ENCODE measurements around the gene NOC2L. TPM values are rescaled to one million over a fixed set of nuclear protein-coding genes. Genes with fewer than 3 reads are reported as not detected.
"Not testable (repeated sequence)": the region's sequence is repeated elsewhere in the genome, so short reads cannot be mapped to it uniquely, and the experiment has no call there.

Gene NOC2L
- total RNA-seq, 1 donor from 2014 or later: 46.5 TPM

DNA sequence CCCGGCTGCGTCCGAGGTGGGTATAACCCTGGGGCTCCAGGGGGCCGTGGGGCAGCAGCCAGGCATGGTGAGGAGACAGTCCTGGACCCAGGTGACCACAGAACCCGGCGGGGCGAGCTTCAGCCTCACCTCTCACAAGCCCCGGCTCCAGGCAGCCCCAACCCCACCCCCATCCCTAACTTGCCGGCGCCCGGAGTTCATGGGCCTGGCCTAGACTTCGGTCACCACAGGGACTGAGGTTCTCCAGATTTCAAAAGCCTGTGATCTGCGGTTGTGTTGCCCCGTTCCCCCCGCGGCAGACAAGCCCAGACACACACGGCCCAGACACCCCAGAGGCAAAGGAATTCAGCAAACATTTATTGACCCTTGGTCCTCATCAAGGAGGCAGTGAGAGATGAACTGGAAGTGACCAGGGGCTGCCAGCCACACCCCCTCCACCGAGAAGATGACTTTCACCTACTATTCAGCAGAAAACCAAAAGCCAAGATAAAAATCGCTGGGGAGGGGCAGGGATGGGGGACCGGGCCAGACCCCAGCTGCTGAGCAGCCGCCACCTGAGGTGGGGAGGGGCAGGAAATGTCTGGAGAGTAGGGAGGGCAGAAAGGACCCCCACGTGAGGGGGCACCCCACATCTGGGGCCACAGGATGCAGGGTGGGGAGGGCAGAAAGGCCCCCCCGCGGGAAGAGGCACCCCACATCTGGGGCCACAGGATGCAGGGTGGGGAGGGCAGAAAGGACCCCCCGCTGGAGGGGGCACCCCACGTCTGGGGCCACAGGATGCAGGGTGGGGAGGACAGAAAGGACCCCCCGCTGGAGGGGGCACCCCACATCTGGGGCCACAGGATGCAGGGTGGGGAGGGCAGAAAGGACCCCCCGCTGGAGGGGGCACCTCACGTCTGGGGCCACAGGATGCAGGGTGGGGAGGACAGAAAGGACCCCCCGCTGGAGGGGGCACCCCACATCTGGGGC, 36.9 kb upstream of the NOC2L start:
- ATAC-seq (no peak), DNase-seq (no peak)
- H3K36me3 ChIP-seq: no peaks in the 10 kb centered on the region
- intact Hi-C loops (cut with DNase I): no loop called here
- H3K4me1 ChIP-seq: peaks cover 20% of the 10 kb centered on the region
- no peak overlapping the region for H3K27ac ChIP-seq
- peaks cover 4% of the 10 kb centered on the region for H3K9me3 ChIP-seq
- H3K27me3 ChIP-seq (ENCODE audit: low read depth): peaks cover 44% of the 10 kb centered on the region
- TF ChIP-seq, protein P1, sequence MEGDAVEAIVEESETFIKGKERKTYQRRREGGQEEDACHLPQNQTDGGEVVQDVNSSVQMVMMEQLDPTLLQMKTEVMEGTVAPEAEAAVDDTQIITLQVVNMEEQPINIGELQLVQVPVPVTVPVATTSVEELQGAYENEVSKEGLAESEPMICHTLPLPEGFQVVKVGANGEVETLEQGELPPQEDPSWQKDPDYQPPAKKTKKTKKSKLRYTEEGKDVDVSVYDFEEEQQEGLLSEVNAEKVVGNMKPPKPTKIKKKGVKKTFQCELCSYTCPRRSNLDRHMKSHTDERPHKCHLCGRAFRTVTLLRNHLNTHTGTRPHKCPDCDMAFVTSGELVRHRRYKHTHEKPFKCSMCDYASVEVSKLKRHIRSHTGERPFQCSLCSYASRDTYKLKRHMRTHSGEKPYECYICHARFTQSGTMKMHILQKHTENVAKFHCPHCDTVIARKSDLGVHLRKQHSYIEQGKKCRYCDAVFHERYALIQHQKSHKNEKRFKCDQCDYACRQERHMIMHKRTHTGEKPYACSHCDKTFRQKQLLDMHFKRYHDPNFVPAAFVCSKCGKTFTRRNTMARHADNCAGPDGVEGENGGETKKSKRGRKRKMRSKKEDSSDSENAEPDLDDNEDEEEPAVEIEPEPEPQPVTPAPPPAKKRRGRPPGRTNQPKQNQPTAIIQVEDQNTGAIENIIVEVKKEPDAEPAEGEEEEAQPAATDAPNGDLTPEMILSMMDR (IDR thresholded peaks at IDR 0.05): no peak
- no peak overlapping the region for H3K4me3 ChIP-seq

DNA sequence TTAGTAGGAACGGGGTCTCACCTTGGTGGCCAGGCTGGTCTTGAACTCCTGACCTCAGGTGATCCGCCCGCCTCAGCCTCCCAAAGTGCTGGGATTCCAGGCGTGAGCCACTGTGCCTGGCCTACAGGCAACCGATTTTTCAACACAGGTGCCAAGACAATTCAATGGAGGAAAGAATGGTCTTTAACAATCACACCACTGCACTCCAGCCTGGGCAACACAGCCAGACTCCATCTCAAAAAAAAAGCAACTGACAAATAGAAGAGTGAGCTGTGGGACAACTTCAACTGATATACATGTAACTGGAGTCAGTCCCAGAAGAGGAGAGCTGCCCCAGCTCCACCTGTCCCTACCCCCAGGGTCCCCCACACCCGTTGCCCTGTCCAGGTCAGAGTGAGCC, 35.5 kb upstream of the NOC2L start:
- H3K27ac ChIP-seq; H3K9me3 ChIP-seq; intact Hi-C loops (cut with DNase I); DNase-seq; H3K36me3 ChIP-seq; H3K4me3 ChIP-seq; ATAC-seq: not testable (repeated sequence)
- H3K4me1 ChIP-seq: peaks cover 11% of the 10 kb centered on the region
- H3K27me3 ChIP-seq (ENCODE audit: low read depth): peaks cover 32% of the 10 kb centered on the region

DNA sequence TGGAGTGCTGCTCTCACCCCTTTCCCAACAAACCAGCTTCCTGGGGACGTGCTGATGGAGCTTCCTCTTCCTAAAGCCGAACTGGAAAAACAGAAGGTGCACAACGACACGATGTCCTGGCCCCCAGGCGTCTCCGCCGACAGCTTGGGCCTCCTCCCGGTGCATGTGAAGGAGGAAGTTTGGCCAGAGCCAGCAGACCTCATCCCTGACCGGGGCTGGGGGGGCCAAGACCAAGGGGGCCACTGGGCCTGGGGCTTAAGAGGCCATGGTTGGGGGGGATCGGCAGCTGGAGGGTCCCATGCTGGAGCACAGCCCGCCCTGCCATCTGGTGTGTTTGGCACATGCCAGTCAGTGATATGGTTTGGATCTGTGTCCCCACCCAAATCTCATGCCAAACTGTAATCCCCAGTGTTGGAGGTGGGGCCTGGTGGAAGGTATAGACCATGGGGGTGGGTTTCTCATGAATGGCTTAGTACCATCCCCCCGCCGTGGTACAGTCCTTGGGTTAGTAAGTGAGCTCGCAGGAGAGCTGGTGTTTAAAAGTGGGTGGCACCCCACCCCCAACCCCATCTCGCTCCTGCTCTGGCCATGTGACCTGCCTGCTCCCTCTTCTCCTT, 34.4 kb upstream of the NOC2L start:
- Histone ChIP-seq H3K27ac (no peak overlapping the region), H3K27me3 (ENCODE audit: low read depth) (peaks cover 22% of the 10 kb centered on the region), H3K4me1 (peaks cover 6% of the 10 kb centered on the region), H3K4me3 (no peak overlapping the region), H3K9me3 (peaks cover 4% of the 10 kb centered on the region), H3K36me3 (no peaks in the 10 kb centered on the region)
- intact Hi-C loops (cut with DNase I): no loop called here
- ATAC-seq (no peak), DNase-seq (no peak)
- TF ChIP-seq, protein P1 (IDR thresholded peaks at IDR 0.05): no peak

DNA sequence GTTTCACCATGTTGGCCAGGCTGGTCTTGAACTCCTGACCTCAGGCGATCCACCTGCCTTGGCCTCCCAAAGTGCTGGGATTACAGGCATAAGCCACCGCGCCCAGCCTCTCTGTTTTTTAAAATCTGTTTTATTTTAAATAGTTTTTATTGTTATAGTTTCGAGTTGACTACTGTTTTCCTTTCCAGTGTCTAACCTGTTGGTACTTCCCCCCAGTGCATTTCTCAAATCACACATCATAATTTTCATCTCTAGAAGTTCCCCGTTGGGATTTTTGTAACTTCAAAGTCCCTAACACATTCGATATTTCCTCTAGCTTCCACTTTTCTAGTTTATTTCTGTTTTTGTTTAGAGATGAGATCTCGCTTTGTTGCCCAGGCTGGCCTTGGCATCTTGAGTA, 33.3 kb upstream of the NOC2L start:
- intact Hi-C loops (cut with DNase I): no loop called here
- DNase-seq: no peak
- Histone ChIP-seq H3K27me3 (ENCODE audit: low read depth) (peaks cover 11% of the 10 kb centered on the region), H3K27ac (no peak overlapping the region), H3K4me3 (no peak overlapping the region), H3K36me3 (no peaks in the 10 kb centered on the region), H3K4me1 (no peaks in the 10 kb centered on the region), H3K9me3 (peaks cover 4% of the 10 kb centered on the region)
- TF ChIP-seq, protein P1 (IDR thresholded peaks at IDR 0.05): no peak
- ATAC-seq: no peak

DNA sequence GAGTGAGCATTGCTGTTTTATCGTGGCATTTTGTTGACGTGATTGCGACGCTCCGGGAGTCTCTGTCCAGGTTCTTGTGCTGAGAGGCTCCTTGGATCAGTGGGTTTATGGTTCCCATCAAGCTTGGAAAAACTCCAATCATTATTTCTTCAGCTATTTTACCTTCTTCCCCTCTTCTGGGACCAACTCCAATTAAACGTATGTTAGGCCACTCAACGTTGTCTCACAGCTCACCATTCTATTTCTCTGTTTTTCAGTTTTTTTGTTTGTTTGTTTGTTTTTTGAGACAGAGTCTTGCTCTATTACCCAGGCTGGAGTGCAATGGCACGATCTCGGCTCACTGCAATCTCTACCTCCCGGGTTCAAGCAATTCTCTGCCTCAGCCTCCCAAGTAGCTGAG, 32.8 kb upstream of the NOC2L start:
- Histone ChIP-seq H3K9me3 (peaks cover 4% of the 10 kb centered on the region), H3K4me1 (no peaks in the 10 kb centered on the region), H3K36me3 (no peaks in the 10 kb centered on the region), H3K27ac (no peak overlapping the region), H3K4me3 (no peak overlapping the region), H3K27me3 (ENCODE audit: low read depth) (peaks cover 9% of the 10 kb centered on the region)
- DNase-seq (no peak), ATAC-seq (no peak)
- intact Hi-C loops (cut with DNase I): no loop called here
- TF ChIP-seq, protein P1 (IDR thresholded peaks at IDR 0.05): no peak

DNA sequence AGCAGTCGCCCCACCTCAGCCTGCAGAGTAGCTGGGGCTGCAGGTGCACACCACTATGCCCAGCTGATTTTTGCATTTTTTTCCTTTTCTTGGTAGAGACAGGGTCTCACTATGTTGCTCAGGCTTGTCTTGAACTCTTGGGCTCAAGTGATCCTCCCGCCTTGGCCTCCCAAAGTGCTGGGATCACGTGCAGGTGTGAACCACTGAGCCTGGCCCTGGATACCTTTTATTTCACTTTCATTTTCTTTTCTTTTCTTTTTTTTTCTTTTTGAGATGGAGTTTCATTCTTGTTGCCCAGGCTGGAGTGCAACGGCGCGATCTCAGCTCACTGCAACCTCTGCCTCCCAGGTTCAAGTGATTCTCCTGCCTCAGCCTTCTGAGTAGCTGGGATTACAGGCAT, 32.2 kb upstream of the NOC2L start:
- H3K9me3 ChIP-seq; intact Hi-C loops (cut with DNase I); H3K27me3 ChIP-seq (ENCODE audit: low read depth); H3K27ac ChIP-seq; H3K4me1 ChIP-seq; ATAC-seq; H3K4me3 ChIP-seq; H3K36me3 ChIP-seq; DNase-seq: not testable (repeated sequence)

DNA sequence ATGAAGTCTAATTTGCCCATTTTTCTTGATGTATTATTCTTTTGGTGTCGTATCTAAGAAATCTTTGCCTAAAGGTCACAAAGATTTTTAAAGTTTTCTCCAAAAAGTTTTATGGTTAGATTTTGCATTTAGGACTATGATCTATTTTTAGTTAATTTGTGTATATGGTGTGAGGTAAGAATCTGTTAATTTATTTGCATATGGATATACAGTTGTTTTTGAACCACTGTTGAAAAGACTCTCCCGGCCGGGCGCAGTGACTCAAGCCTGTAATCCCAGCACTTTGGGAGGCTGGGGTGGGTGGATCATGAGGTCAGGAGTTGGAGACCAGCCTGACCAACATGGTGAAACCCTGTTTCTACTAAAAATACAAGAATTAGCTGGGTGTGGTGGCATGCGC, 29.0 kb upstream of the NOC2L start:
- intact Hi-C loops (cut with DNase I): not testable (repeated sequence)

More for the DNA sequence above, 29.0 kb upstream of the NOC2L start:
- not testable (repeated sequence) for DNase-seq; H3K4me3 ChIP-seq; H3K36me3 ChIP-seq; H3K27me3 ChIP-seq (ENCODE audit: low read depth); H3K4me1 ChIP-seq; ATAC-seq; H3K27ac ChIP-seq; H3K9me3 ChIP-seq
